SJCRH30 (cell line): Measurements from ENCODE around the gene CDC42EP4. TPM values are rescaled to one million over a fixed set of nuclear protein-coding genes. Genes with fewer than 3 reads are reported as not detected.

Experiments
- DNase-seq, 2 experiments: peaks; one replicate each; pipeline ENCODE4 v3.0.0-alpha.2; 2015 to 2020
- H3K27ac ChIP-seq: fragments of 250-450 bp; sonication (Bioruptor Pico); 2 replicates; pipeline ENCODE4 v1.5.1; 2020; ENCODE audit warnings: mild to moderate bottlenecking, moderate library complexity
- H3K27me3 ChIP-seq: fragments of 250-450 bp; sonication (Bioruptor Pico); 2 replicates; pipeline ENCODE4 v1.5.1; 2020; ENCODE audit warnings: mild to moderate bottlenecking, moderate library complexity
- H3K36me3 ChIP-seq: fragments of 250-450 bp; sonication (Bioruptor Pico); 2 replicates; pipeline ENCODE4 v1.5.1; 2020; ENCODE audit warnings: mild to moderate bottlenecking, moderate library complexity
- H3K4me1 ChIP-seq: fragments of 250-450 bp; sonication (Bioruptor Pico); 2 replicates; pipeline ENCODE4 v1.5.1; 2020; ENCODE audit warnings: mild to moderate bottlenecking, moderate library complexity
- H3K4me3 ChIP-seq: fragments of 250-450 bp; sonication (Bioruptor Pico); 2 replicates; pipeline ENCODE4 v1.5.1; 2020; ENCODE audit warnings: mild to moderate bottlenecking, moderate library complexity
- H3K9me3 ChIP-seq: fragments of 250-450 bp; sonication (Bioruptor Pico); replicated peaks from 2 replicates; pipeline ENCODE4 v1.5.1; 2020; ENCODE audit warnings: mild to moderate bottlenecking, moderate library complexity
- total RNA-seq: library from RNA; depleted of rRNA; stranded (reverse); fragments of >200 nt; shearing (Covaris generic); gene quantifications from 2 replicates; pipeline ENCODE4 v1.2.3, GENCODE V29; 2014; rRNA removed

Gene CDC42EP4
- 21.7 and 22.2 TPM in 2 replicates for total RNA-seq

GRCh38 chr17:73311781-73312641 is at the start of gene CDC42EP4:
TSS of gene CDC42EP4 (minus strand) at chr17:73312001. CDS start at chr17:73286500, 25,501 bp downstream.
- Histone ChIP-seq H3K9me3 (no peaks in the 10 kb centered on the region), H3K27me3 (no peaks in the 10 kb centered on the region), H3K4me3 (peak within 1 kb of the TSS; percentile 77), H3K4me1 (peaks cover 15% of the 10 kb centered on the region; the same call in 1 of the 2 replicates), H3K36me3 (no peaks in the 10 kb centered on the region), H3K27ac (peak within 1 kb of the TSS; percentile 66)
- peak; percentile 97 for DNase-seq

- Histone ChIP-seq H3K4me1 (no peaks in the 10 kb centered on the region), H3K27ac (no peak overlapping the region), H3K27me3 (no peaks in the 10 kb centered on the region), H3K4me3 (no peak overlapping the region), H3K36me3 (no peaks in the 10 kb centered on the region), H3K9me3 (no peaks in the 10 kb centered on the region)
- no peak for DNase-seq
These were observed 49.4 kb upstream of the CDC42EP4 start for GRCh38 chr17:73360961-73361761.

- H3K4me3 ChIP-seq: no peak overlapping the region
- no peaks in the 10 kb centered on the region for H3K36me3 ChIP-seq
- H3K4me1 ChIP-seq: no peaks in the 10 kb centered on the region
- DNase-seq: no peak
- no peaks in the 10 kb centered on the region for H3K27me3 ChIP-seq
- no peaks in the 10 kb centered on the region for H3K9me3 ChIP-seq
- no peak overlapping the region for H3K27ac ChIP-seq
These were observed 48.2 kb upstream of the CDC42EP4 start for GRCh38 chr17:73359987-73360410.

- Histone ChIP-seq H3K36me3 (no peaks in the 10 kb centered on the region), H3K4me1 (no peaks in the 10 kb centered on the region), H3K27me3 (no peaks in the 10 kb centered on the region), H3K9me3 (no peaks in the 10 kb centered on the region), H3K27ac (no peak overlapping the region), H3K4me3 (no peak overlapping the region)
- no peak for DNase-seq
These were observed 47.6 kb upstream of the CDC42EP4 start for GRCh38 chr17:73359352-73359751.

- no peak for DNase-seq
- Histone ChIP-seq H3K27me3 (no peaks in the 10 kb centered on the region), H3K27ac (no peak overlapping the region), H3K36me3 (no peaks in the 10 kb centered on the region), H3K4me3 (no peak overlapping the region), H3K4me1 (no peaks in the 10 kb centered on the region), H3K9me3 (no peaks in the 10 kb centered on the region)
These were observed 46.9 kb upstream of the CDC42EP4 start for GRCh38 chr17:73358668-73359067.

- no peaks in the 10 kb centered on the region for H3K27me3 ChIP-seq
- H3K4me3 ChIP-seq: no peak overlapping the region
- no peak for DNase-seq
- H3K4me1 ChIP-seq: no peaks in the 10 kb centered on the region
- H3K27ac ChIP-seq: no peak overlapping the region
- H3K36me3 ChIP-seq: no peaks in the 10 kb centered on the region
- H3K9me3 ChIP-seq: no peaks in the 10 kb centered on the region
These were observed 46.2 kb upstream of the CDC42EP4 start for GRCh38 chr17:73357981-73358380.

- no peaks in the 10 kb centered on the region for H3K9me3 ChIP-seq
- H3K27me3 ChIP-seq: no peaks in the 10 kb centered on the region
- H3K4me3 ChIP-seq: no peak overlapping the region
- no peak overlapping the region for H3K27ac ChIP-seq
- no peaks in the 10 kb centered on the region for H3K4me1 ChIP-seq
- no peak for DNase-seq
- no peaks in the 10 kb centered on the region for H3K36me3 ChIP-seq
These were observed 45.5 kb upstream of the CDC42EP4 start for GRCh38 chr17:73357318-73357717.

GRCh38 chr17:73356561-73357170 is 44.9 kb upstream of the CDC42EP4 start:
- H3K4me1 ChIP-seq: no peaks in the 10 kb centered on the region
- H3K27ac ChIP-seq: no peak overlapping the region
- H3K9me3 ChIP-seq: no peaks in the 10 kb centered on the region
- H3K36me3 ChIP-seq: no peaks in the 10 kb centered on the region
- no peak overlapping the region for H3K4me3 ChIP-seq
- H3K27me3 ChIP-seq: no peaks in the 10 kb centered on the region
- no peak for DNase-seq

GRCh38 chr17:73354423-73355284 is 42.9 kb upstream of the CDC42EP4 start:
- H3K9me3 ChIP-seq: no peaks in the 10 kb centered on the region
- H3K4me3 ChIP-seq: no peak overlapping the region
- no peaks in the 10 kb centered on the region for H3K36me3 ChIP-seq
- peaks cover 3% of the 10 kb centered on the region for H3K4me1 ChIP-seq
- no peaks in the 10 kb centered on the region for H3K27me3 ChIP-seq
- no peak overlapping the region for H3K27ac ChIP-seq
- DNase-seq: no peak

- H3K4me3 ChIP-seq: no peak overlapping the region
- DNase-seq: no peak
- no peaks in the 10 kb centered on the region for H3K27me3 ChIP-seq
- no peaks in the 10 kb centered on the region for H3K36me3 ChIP-seq
- peaks cover 18% of the 10 kb centered on the region for H3K4me1 ChIP-seq
- no peaks in the 10 kb centered on the region for H3K9me3 ChIP-seq
- H3K27ac ChIP-seq: no peak overlapping the region
These were observed 40.5 kb upstream of the CDC42EP4 start for GRCh38 chr17:73352261-73352660.

- peaks cover 18% of the 10 kb centered on the region for H3K4me1 ChIP-seq
- H3K9me3 ChIP-seq: no peaks in the 10 kb centered on the region
- no peak for DNase-seq
- no peaks in the 10 kb centered on the region for H3K27me3 ChIP-seq
- no peaks in the 10 kb centered on the region for H3K36me3 ChIP-seq
- H3K27ac ChIP-seq: no peak overlapping the region
- H3K4me3 ChIP-seq: no peak overlapping the region
These were observed 40.0 kb upstream of the CDC42EP4 start for GRCh38 chr17:73351764-73352163.

- no peaks in the 10 kb centered on the region for H3K36me3 ChIP-seq
- DNase-seq: no peak
- peaks cover 18% of the 10 kb centered on the region for H3K4me1 ChIP-seq
- no peak overlapping the region for H3K4me3 ChIP-seq
- H3K9me3 ChIP-seq: no peaks in the 10 kb centered on the region
- H3K27me3 ChIP-seq: no peaks in the 10 kb centered on the region
- no peak overlapping the region for H3K27ac ChIP-seq
These were observed 39.1 kb upstream of the CDC42EP4 start for GRCh38 chr17:73350864-73351263.

GRCh38 chr17:73349647-73350046 is 37.8 kb upstream of the CDC42EP4 start:
- DNase-seq: no peak
- H3K4me1 ChIP-seq: peaks cover 20% of the 10 kb centered on the region
- H3K27me3 ChIP-seq: no peaks in the 10 kb centered on the region
- H3K27ac ChIP-seq: peak overlapping the region; percentile 71
- no peaks in the 10 kb centered on the region for H3K36me3 ChIP-seq
- no peaks in the 10 kb centered on the region for H3K9me3 ChIP-seq
- no peak overlapping the region for H3K4me3 ChIP-seq

- Histone ChIP-seq H3K9me3 (no peaks in the 10 kb centered on the region), H3K27me3 (no peaks in the 10 kb centered on the region), H3K4me1 (peaks cover 25% of the 10 kb centered on the region), H3K36me3 (no peaks in the 10 kb centered on the region), H3K4me3 (no peak overlapping the region), H3K27ac (peak overlapping the region; percentile 71)
- peak; percentile 87 to 96 for DNase-seq
These were observed 37.3 kb upstream of the CDC42EP4 start for GRCh38 chr17:73349138-73349537.
